Endometrial microvascular endothelial cells (primary cell): ENCODE measurements around the gene DUSP7. TPM values are rescaled to one million over a fixed set of nuclear protein-coding genes. Genes with fewer than 3 reads are reported as not detected.

Source experiments
- in situ Hi-C: cut with HindIII; loops from 2 replicates; pipeline ENCODE4 v1.10.0; 2017; ENCODE audit warnings: low sequenced_read_pairs, low pct_unique_long_range_greater_than_20kb; ENCODE audit errors: inconsistent ontology term
- total RNA-seq: library from RNA; depleted of rRNA; stranded (reverse); fragments of >200 nt; gene quantifications from one replicate; pipeline ENCODE4 v1.2.3, GENCODE V29; 2015; ENCODE audit errors: inconsistent ontology term

DUSP7 gene
- total RNA-seq, 1 donor from 2014 or later: 29.4 TPM

DNA sequence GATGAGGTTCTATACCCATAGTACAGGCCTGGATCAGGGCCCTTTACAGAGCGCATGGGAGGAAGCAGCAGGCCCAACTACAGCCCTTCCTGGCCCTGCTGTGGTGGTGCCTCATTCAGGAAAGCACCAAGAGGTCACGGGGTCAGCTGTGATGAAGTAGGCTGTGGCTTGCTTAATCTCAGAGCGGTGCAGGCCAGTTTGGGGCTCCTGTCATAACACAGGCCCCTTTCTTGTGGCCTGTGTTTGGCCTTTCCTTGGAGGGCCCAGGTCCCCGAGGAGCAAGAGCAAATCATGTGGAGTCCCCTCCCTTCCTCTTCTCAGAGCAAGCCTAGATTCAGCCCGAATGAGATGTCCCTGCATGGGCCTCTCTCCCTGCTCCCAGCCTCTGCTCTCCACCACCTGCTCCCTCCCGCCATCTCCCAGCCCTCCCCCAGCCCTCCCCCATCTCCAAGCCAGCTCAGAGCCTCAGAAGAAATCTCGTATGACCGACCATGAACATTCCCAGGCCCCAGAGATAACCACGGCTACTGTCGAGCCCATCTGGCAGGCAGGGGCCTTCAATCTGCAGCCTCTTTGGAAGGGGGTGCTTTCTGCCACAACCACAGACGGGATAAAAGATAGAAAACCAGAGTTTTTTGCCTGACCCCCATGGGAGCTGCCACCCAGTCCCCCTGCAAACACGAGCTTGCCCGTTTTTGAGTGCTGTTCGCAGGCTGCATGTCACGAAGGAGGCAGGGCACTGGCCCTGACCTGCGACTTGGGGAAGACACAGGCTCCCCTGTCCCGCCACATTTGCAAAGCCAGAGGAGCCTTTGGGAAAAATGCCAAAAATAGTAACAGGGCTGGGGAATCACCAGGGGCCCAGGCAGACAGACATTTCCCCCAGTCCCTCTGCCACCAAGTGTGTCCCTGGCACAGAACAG is 32.3 kb upstream of the DUSP7 start:
- in situ Hi-C loops: no loop called here

DNA sequence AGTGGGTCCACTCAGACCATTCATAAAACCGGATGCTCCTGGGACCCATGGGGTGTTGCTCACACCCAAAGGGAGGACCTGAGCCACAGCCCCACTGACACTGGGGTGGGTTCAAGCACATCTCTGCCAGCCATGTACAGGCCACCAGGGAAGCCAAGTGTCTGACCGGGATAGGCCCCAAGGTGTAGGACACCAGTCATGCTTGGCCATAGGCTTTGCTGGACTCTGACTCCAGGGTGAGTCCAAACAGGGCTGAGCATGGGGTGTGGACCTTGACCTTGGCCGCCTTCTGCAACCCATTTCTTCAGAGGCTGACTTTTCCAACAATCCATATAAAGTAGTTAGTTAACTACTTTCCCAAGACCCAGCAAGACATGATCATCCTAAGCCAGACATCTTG is 31.4 kb upstream of the DUSP7 start:
- in situ Hi-C loops: no loop called here

DNA sequence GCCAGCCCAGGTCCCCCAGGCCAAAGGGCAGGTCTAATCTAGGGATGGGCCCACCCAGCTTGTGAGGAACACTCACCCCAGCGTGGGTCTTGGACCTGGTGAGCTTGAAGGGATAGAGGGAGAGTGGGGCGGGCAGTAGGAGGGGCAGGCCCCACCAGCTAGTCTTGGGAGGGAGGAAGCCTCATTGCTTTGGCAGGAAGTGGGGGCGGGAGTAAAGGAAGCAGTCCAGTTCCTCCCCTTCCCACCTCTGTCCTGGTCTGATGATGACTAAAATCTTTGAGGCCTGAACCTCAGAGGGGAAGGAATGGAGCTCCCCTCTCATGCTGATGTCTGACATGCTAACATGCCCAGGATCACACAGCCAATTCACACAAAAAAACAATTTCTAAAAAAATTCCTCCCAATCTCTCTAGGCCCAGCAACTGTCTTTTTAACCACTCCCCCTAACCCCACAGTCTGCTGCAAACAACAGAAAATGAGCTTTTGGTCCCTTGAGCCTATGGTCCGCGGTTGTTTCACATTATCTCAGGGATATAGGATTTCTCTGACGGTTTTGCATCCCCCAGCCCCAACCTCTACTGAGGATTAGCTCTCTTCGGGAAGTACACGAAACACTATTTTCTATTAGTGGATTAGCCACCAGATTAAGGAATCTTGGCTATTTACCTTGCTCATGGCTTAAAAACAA is 30.7 kb upstream of the DUSP7 start:
- in situ Hi-C loops: no loop called here

DNA sequence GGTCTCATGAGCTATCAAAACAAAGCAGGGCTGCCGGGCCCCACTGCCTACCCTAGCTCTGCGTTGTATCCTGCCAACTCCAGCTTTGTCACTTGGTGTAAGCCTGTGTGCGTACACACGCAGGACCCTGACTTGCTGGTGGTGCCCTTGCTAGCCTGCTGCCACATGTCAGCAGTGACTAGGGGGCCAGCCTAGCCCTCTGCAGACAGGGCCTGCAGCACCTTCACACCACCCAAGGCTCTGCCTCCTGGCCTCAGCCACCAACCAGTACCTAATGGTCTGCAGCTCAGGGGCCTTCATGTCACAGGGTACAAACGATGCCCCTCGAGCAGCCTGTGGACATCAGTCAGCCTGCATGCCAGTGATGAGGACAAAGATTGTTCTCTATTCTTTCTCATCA is 30.1 kb upstream of the DUSP7 start:
- in situ Hi-C loops: no loop called here

DNA sequence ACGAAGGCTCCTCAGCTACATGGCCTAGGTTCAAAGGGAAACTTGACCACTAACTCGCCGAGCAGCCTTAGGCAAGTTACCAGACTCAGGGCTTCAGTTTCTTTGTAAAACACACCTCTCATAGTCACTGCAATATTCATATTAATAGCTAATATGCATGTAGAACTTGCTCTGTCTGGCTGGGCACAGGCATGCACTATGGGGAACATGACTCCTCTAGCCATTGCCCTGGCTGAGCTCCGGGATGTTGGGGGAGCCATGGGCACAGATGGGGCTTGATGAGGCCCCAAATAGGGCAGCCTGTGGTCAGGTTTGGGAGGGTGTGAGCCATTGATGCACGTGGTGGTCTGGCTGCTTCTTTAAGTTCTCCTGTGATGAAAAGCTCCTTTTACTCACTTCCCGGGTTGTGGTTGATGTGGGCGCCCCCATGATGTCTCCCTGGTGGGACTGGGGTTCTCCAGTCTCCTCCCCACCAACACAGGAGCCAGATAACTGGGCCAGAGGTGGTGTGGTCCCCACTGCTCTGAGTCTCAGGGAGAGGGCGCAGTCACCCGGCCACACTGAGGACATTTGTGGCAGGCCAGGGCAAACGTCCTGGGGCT is 29.4 kb upstream of the DUSP7 start:
- in situ Hi-C loops: no loop called here

DNA sequence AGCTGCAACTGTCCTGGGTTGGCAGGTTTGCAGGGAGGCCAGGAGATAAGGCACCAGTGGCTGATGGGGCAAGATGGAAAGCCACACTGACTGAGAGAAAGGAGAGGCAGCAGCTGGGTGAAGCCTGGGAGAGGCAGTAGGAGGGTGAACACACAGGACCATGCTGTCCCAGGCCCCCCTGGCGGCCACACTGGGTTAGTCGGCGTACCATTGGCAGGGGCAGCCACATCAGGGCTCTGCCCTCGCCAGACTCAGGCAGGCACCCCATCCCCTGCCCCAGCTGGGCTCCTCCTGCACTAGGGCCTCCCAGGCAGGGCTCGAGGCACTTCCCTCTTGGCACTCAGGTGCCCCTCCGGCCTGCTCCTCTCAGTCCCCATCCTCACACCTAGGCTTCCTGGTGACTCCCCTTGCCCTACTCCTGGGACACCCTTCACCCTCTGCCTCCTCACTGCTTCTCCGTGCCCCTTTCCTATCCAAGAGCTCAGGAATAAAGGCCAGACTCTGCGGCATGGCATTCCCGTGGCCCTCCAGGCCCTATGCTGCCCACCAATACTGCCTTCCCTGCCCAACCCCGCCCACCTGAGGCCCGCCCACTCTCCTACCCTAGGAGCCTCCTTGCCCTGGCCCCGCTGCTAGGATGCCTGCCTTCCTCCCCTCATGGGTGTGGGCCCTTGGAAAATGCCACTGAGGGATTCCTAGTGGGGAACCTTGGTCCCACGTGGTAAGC is 28.7 kb upstream of the DUSP7 start:
- in situ Hi-C loops: no loop called here

DNA sequence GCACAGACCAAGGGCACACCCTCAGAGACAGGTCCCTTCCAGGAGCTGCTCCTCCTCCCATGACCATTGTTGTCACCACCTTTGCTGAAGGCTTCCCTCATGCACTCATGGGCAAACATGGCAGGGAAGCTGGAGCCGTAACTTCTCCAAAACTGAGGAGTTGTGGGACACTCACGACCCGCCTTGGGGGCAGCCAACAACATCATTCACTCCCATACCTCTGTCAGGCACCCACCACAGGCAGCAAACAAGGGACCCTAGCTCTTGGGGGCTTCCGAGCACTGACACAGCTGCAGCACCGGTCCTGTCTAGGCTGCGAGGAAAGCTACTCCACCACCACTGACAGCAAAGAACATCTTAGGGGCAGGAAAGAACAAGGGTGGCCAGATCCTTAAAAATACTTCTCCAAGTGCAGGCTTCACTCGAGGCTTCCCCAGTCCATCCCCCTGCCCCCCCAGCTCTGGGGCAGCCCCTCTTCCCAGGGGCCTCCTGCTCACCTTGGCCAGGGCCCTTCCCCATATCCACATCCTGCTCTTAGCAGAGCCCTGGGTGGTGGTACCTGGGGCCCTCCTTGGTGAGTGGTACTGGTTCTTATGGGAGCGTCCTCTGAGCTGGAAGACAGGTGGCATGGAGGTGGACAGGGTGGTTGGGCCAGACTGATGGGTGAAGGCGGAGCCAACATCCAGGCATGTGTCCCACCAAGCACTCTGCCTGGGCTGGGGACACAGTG is 28.0 kb upstream of the DUSP7 start:
- in situ Hi-C loops: no loop called here

DNA sequence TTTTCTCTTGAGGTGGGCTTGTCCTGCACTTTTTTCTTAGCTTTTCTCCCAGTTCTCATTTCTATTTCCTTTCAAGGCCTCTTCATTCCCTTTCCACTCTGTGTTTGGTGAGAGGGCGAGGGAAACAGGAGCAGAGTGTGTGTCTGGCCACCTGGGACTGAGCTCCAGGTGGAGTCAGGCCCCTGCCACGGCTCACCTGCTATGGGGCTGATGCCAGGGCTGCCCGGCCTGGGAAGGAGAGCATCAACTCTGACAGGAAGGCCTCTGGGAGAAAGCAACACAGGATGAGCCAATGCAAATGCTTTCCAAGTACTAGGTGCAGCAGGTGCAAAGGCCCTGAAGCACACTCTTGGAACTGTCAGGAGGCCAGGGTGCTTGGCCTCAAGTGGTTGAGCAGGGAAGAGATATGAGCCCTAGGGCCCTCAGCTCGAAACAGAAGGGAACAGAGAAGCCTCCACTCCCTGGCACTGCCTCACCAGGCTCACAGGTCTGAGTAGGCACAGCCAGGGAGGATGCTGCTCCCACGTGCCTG is 27.3 kb upstream of the DUSP7 start:
- in situ Hi-C loops: no loop called here

DNA sequence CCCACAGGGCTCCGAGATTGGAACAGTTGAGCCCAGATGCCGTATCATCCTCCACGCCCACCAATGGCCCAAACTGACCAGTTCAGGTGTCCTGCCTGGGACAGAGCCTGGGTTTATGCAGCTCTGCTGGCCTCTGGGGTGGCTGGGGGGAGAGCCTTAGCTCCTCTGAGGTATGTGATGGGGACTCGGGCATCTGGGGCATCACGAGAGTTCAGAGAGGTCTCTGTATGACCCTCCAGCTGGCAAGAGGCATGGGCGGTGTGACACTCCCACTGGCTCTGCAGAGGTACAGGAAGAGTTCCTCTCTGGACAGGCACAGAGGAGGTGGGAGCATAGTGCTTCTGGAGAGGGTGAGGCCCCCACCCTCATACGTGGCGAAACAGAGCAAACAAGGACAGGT is 26.6 kb upstream of the DUSP7 start:
- in situ Hi-C loops: no loop called here

DNA sequence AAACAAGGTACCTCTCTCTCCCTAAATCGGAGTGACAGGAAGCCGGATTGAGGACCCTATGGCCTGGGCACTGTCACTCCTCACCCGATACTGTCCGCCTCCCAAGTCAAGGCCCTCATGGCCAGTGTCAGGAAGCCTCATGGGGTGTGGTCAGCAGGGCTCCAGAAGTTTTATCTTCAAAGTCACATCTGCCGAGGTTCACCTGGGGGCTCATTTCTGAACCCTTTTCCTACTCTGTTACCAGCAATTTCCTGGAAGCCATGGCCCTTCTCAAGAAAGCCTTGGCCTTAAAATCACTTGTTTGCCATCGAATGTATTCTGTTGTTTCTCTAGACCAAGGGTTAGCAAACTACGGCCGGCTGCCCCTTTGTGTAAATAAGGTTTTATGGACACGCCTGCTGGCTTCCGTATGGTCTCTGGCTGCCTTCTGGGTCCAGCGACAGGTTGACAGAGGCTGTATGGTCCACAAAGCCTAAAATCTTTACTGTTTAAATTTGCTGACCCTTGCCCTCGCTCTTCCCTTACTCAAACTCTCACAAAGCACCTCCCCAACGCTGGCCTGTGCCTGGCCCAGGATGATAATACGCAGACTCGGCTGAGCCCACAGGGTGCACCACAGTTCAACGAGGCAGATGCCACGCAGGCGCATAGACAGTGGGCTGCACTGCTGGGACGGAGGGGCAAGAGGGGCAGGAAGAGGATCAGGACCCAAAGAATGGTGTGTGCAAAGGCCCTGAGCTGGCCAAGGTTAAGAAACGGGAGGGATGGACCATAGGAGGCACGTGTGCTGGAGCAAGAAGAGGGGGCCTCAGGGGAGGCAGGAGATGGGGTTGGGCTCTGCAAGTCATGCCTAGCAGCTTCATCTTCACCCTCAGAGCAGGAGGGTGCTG is 24.7 kb upstream of the DUSP7 start:
- in situ Hi-C loops: no loop called here

DNA sequence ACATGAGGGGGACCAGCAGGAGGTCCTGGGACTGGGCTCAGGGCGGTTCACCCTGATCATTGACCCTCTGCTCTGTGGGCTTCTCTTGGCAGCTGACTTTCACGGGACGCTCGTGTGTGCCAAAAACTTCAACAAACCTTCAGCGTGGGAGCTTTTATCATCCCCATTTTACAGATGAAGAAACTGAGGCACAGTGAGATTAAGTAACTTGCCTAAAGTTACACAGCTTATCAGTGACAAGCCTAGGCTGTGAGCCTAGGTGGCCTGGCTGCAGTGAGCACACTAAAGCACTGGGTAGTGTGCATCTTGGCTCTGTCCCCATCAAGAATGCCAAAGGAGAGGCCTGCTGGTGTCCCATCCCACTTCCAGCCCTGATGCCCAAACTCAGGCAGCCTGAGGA is 23.6 kb upstream of the DUSP7 start:
- in situ Hi-C loops: no loop called here

DNA sequence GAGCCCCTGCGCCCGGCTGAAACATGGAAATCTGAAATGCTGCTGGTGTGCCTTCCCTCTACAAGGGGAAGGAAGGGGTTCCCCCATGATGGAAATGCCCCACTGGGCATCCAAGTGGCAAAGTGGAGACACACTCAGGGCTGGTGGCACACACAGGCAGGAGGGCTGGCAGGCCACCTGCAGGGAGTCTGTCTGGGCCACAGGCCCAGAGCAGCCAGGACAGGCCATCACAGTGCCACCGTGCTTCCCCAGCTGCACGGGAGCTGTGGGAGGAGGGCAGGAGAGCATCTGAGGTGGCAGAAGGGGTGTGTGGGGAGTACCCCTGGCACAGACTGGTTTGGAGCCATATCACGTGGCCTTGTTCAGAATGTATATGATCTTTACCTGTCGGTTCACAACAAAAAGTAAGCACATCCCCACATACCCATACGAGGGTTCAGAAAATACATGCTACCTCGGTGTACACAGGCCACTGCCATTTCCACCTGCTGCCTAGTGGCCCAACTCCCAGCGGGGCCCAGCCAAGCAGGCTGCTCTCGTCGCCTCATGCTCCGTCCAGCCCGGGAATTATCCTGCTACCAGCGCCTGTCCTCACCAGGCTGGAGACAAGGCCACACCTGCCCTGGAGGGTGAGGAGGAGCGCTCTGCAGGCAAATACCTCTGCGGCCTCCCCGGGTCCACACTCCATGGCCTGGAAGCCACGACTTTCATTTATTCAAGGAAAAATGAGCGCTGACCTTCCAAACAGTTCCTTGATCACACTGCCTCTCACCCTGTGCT is 22.6 kb upstream of the DUSP7 start:
- in situ Hi-C loops: no loop called here

DNA sequence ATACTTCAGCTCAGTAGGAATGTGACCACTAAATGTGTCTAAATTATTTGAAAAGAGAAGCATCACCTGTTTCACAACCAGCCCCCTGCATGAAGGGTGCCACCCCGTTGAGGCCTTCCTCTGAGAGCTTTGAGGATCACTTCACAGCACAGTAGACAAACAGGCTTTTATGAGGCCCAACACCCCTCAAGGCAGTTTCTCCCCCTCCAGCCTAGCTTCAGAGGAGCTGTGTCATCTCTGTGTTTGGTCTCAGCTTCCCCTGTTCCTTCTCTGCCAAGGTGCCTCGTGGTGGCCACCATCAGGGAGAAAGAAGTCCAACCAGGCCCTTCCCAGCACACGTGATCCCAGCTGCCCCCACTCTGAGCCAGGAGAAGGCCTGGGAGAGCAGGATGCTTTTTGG is 21.6 kb upstream of the DUSP7 start:
- in situ Hi-C loops: no loop called here

DNA sequence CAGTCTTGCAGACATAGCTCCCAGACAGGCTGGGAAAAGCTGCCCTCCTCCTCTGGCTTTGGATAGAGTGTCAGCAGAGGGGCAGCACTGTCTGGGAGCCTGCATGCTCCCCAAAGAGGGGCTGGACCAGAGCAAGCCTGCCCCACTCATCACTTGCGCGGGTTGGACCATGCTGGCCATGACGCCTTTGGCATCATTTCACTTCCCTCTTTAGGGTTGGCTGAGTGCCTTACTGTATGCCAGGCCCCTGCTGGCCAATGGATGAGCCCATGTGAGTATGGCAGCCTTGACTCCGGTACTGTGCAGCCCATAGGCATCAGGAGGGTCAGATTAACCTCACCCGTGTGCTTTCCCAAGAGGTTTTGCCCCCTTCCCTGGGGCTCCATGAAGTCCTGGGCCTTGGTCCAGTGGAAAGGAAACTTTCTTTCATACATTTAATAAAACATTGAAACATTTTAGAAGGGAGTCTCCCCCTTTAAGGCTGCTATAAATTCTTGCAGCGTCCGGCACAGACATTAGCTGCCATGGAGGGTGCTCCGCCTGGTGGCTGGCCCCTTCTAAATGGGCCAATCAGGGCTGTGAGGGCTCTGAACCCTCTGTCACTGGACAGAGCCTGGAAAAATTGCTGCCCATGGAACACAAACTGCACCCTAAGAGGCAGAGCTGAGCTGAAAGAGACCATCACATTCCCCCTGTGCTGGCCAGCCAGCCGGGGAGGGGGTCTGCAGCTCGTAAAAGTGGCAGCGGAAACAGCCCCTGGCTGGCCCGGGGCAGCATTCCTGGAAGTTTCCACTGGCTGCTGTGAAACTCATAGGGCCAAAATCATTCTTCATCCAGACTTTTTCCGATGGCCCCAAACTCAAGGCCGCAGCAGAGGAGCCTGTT is 20.8 kb upstream of the DUSP7 start:
- in situ Hi-C loops: no loop called here

DNA sequence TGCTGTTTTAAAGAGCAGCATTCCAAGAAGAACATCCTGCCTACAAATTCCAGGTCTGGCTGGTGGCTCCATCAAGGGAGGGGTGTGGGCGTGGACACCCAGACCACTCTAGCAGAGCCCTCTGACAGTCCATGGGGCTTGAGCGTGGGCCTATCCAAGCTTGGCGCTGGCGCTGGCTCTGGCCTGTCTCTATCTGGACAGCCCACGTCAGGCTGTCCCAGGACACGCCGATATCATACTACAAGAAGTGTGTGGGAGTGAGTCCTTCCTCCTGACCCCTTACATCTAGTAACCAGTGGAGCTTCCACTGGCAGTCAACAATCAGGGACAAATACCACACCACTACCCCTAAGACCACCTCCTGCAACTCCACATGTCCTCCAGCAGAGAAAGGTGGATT is 17.1 kb upstream of the DUSP7 start:
- in situ Hi-C loops: no loop called here

DNA sequence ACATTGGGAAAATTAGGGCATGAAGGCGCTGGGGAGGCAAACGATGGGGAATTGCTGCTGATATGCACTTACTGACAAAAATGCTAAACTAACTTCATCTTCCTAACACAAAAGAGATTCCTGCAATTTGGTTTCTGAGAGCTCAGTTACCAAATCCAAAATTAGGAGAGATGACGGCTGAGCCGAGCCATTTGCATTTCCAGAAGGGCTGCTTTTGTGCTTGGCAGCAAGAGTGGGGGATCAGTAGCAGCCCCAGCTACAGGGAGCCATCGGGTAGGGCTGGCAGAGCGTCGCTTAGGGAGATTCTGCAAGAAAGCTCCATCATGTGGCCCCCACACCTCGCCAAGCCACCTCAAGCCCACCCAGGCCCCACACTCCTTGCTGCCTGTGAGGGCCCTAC is 16.1 kb upstream of the DUSP7 start:
- in situ Hi-C loops: no loop called here
